ENCODE measurements around the gene HELZ2. TPM values are rescaled to one million over a fixed set of nuclear protein-coding genes. Genes with fewer than 3 reads are reported as not detected.

HELZ2 gene
- total RNA-seq, 1 experiment from 2014 or later = 135 TPM

DNA sequence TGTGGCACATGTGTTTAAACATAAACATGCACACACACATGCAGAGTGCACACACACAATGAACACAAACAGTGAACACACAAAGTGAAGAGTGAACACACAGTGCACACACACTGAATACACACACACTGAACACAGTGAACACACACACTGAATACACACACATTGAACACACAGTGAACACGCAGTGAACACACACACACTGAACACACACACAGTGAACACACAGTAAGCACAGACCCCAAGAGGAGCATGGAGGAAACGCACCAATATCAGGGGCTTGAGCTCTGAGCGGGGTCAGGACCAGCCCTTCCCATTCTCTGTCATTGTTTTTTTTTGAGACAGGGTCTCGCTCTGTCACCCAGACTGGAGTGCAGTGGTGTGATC is 17.1 kb upstream of the HELZ2 start:
- Mint-ChIP-seq H3K27ac (ENCODE audit: unreplicated experiment) (no peak overlapping the region), H3K4me1 (ENCODE audit: low read depth, unreplicated experiment) (no peaks in the 10 kb centered on the region), H3K27me3 (ENCODE audit: unreplicated experiment) (no peaks in the 10 kb centered on the region), H3K36me3 (ENCODE audit: insufficient read depth, unreplicated experiment) (peaks cover 17% of the 10 kb centered on the region), H3K9me3 (ENCODE audit: low read depth, unreplicated experiment) (no peaks in the 10 kb centered on the region), H3K4me3 (ENCODE audit: low read depth, unreplicated experiment) (no peak overlapping the region)
- CTCF ChIA-PET = no interaction called here
- BruUV-seq (replicated peaks) = no TSS peak
- TF ChIP-seq, protein P1, sequence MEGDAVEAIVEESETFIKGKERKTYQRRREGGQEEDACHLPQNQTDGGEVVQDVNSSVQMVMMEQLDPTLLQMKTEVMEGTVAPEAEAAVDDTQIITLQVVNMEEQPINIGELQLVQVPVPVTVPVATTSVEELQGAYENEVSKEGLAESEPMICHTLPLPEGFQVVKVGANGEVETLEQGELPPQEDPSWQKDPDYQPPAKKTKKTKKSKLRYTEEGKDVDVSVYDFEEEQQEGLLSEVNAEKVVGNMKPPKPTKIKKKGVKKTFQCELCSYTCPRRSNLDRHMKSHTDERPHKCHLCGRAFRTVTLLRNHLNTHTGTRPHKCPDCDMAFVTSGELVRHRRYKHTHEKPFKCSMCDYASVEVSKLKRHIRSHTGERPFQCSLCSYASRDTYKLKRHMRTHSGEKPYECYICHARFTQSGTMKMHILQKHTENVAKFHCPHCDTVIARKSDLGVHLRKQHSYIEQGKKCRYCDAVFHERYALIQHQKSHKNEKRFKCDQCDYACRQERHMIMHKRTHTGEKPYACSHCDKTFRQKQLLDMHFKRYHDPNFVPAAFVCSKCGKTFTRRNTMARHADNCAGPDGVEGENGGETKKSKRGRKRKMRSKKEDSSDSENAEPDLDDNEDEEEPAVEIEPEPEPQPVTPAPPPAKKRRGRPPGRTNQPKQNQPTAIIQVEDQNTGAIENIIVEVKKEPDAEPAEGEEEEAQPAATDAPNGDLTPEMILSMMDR (IDR thresholded peaks at IDR 0.05; ENCODE audit: unreplicated experiment) = no peak
- intact Hi-C loops (cut with micrococcal nuclease; ENCODE audit: unreplicated experiment) = no loop called here
- DNase-seq = no peak

DNA sequence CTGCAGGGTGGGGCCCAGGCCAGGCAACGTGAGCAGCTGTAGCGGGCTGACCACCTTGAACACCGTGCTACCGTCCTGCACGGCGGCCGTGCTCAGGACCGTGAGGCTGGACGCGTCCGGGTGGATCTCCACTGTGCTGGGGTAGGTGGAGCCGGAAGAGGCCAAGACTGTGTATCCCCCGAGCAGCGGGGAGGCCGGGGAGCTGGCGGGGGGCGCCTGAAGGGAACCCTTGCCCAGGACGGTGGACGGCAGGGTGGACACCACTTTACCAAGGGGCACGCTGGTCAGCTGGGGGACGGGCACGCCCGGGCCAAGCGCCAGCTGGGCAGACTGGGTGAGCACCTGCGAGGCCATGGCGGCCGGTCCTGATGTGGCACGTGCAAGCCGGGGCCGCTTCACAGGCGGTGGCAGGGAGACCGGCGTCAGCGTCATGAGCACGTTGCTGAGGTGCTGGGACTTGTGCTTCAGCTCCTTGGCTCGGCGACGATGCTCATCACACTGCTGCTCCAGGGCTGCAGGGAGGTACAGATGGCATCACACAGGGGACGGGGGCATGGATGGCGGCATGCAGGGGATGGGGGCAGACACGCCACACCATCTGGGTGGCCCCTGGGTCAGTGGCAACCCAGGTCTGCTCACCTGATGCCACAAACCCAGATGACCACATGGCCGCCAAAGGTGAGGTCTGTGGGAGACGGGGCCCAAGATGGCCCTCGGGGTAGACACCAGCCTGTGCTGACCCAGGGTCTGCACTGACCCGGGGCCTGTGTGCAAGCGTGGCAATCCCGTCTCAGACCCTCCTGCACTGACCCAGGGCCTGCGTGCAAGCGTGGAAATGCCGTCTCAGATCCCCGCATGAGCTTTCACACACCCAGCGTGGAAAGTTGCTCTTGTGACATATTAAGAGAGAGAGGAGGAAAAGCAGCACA is 16.4 kb upstream of the HELZ2 start:
- Mint-ChIP-seq H3K27ac (ENCODE audit: unreplicated experiment) (no peak overlapping the region), H3K36me3 (ENCODE audit: insufficient read depth, unreplicated experiment) (peaks cover 22% of the 10 kb centered on the region), H3K27me3 (ENCODE audit: unreplicated experiment) (no peaks in the 10 kb centered on the region), H3K4me3 (ENCODE audit: low read depth, unreplicated experiment) (no peak overlapping the region), H3K4me1 (ENCODE audit: low read depth, unreplicated experiment) (no peaks in the 10 kb centered on the region), H3K9me3 (ENCODE audit: low read depth, unreplicated experiment) (no peaks in the 10 kb centered on the region)
- TF ChIP-seq, protein P1 (IDR thresholded peaks at IDR 0.05; ENCODE audit: unreplicated experiment) = no peak
- no TSS peak for BruUV-seq (replicated peaks)
- intact Hi-C loops (cut with micrococcal nuclease; ENCODE audit: unreplicated experiment) = no loop called here
- CTCF ChIA-PET = interaction anchor here (0.7 kb wide), 1 partner anchor 52 kb away, joined by 3 read pairs; no protein-coding TSS in a partner anchor
- no peak for DNase-seq

DNA sequence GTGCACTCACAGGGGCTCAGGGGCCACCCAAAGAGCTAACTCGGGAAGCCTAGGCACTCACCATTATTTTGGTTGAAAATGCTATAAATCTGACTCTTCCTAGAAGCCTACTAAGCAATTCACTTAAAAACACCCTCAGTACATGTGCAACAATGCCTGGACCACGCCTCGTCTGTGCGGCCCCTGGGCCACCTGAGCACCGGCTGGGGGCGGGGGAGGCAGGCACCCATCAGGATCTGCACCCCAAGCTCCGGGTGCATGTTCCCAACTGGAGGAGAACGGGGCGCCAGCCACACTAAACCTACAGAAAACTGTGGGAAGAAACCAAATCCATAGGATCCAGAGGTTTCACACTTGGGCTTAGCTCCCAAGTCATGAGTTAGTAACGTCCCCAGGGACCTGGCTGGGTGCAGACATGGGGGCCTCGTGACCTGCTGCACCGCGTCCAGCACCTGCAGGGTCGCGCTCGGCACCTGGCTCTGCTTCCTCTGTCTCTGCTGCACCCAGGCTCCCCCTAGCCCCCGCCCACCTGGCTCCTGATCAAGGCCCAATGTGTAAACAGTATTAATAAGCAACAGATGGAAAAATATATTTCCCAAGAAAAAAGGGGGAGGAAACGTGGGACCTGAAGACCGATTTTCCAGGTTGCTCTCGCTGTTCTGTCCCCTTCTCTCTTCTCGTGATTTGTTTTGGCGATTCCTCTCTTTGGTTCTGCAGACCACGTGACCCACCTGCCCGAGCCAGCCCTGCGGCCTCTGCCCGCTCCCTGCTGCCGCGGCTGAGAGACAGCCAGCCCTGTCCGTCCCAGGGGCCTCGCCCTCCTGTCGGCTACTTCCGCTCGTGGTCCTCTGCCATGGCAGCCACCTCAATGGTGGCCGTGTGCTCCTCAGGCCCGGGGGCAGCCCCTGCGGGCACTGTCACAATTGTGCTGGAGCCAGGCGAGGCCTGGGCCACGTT is 15.5 kb upstream of the HELZ2 start:
- Mint-ChIP-seq H3K27me3 (ENCODE audit: unreplicated experiment) (no peaks in the 10 kb centered on the region), H3K36me3 (ENCODE audit: insufficient read depth, unreplicated experiment) (peaks cover 22% of the 10 kb centered on the region), H3K4me1 (ENCODE audit: low read depth, unreplicated experiment) (no peaks in the 10 kb centered on the region), H3K4me3 (ENCODE audit: low read depth, unreplicated experiment) (no peak overlapping the region), H3K27ac (ENCODE audit: unreplicated experiment) (no peak overlapping the region), H3K9me3 (ENCODE audit: low read depth, unreplicated experiment) (no peaks in the 10 kb centered on the region)
- DNase-seq = no peak
- TF ChIP-seq, protein P1 (IDR thresholded peaks at IDR 0.05; ENCODE audit: unreplicated experiment) = no peak
- BruUV-seq (replicated peaks) = no TSS peak
- CTCF ChIA-PET = no interaction called here
- intact Hi-C loops (cut with micrococcal nuclease; ENCODE audit: unreplicated experiment) = no loop called here

DNA sequence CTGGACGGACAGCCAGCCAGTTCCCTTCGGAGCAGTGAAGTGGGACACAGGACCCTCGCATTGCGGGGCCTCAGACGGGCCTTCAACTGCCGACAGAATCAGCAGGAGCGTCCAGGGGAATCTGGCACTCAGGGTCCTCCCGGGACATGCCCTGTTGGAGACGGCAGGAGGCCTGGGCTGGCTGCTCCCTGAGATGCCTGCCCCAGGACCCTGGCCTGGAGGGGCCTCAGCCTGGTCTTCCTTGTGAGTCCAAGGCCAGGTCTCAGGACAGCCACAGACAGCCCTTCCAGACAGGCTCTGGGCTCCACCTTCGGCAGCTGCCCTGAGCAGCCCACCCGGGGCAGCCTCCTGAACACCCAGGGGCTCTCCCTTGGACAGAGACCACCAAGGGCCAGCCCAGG is 14.6 kb upstream of the HELZ2 start:
- no peaks in the 10 kb centered on the region for H3K27me3 Mint-ChIP-seq (ENCODE audit: unreplicated experiment)
- intact Hi-C loops (cut with micrococcal nuclease; ENCODE audit: unreplicated experiment) = no loop called here
- no peaks in the 10 kb centered on the region for H3K4me1 Mint-ChIP-seq (ENCODE audit: low read depth, unreplicated experiment)
- CTCF ChIA-PET = no interaction called here
- H3K27ac Mint-ChIP-seq (ENCODE audit: unreplicated experiment) = no peak overlapping the region
- no TSS peak for BruUV-seq (replicated peaks)
- H3K4me3 Mint-ChIP-seq (ENCODE audit: low read depth, unreplicated experiment) = no peak overlapping the region
- H3K36me3 Mint-ChIP-seq (ENCODE audit: insufficient read depth, unreplicated experiment) = peaks cover 22% of the 10 kb centered on the region
- no peak for DNase-seq
- no peaks in the 10 kb centered on the region for H3K9me3 Mint-ChIP-seq (ENCODE audit: low read depth, unreplicated experiment)
- TF ChIP-seq, protein P1 (IDR thresholded peaks at IDR 0.05; ENCODE audit: unreplicated experiment) = no peak

Measured in Calu3 (cell line).